NOMO-1 (cell line): Measurements from ENCODE around the gene TEAD1.

Source experiments
- DNase-seq, 2 experiments: peaks; one replicate each; lab custom pipeline; 2025; ENCODE audit not compliant: unreplicated experiment in 2 of 2; lab: John Stamatoyannopoulos, UW

Gene TEAD1

DNA sequence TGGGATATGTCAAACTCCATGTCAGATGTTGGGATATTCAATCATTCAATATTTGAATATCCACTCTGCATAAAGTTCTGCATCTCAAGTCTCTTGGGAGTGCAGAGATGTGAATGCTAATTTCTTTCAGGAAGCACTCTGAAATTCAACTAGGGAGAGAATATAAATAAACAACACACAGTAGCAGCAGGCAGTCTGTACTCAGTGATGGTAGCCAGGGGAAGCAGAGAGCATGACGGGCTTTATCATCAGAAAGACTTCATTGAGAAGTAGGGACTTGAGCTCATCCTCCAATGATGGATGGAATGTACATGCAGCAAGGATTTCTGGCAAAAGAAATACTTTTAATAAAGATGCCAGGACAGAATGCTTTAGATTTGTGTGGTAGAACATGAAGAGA lies 9.8 kb upstream of the TEAD1 start:
- DNase-seq, result no peak

DNA sequence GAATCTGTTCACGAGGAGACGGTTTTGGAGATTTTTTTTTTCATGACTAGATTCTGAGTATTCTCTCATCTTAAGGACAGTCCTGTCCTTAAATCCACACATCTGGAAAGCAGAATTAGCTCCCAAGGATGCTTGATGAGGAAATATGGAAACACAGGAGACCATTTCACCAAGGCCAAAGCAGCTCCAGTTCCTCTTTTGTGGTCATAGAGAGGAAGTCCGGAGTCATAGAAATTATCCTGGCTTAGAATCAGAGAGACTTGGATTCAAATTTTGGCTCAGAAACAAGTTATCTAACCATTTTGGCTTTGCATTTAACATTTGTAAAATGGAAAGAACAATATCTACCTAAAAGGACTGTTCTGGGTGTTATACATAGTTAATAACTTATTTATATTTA lies 7.3 kb upstream of the TEAD1 start:
- DNase-seq, result peak; percentile 27 to 42

DNA sequence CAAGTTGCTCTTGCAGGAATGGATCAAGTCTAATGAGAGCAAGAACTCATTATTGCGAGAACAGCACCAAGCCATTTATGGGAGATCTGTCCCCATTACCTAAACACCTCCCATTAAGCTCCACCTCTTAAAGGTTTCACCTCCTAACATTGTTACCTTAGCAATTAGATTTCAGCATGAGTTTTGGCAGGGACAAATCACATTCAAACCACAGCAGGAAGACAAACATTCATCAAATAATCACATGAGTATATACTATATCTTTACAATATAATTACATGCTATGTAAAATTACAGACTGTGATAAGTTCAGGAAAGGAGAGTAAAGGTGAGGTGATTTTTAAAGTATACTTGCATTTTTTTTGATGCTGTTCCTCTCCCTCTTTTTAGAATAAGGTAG lies 6.6 kb upstream of the TEAD1 start:
- DNase-seq, result no peak

DNA sequence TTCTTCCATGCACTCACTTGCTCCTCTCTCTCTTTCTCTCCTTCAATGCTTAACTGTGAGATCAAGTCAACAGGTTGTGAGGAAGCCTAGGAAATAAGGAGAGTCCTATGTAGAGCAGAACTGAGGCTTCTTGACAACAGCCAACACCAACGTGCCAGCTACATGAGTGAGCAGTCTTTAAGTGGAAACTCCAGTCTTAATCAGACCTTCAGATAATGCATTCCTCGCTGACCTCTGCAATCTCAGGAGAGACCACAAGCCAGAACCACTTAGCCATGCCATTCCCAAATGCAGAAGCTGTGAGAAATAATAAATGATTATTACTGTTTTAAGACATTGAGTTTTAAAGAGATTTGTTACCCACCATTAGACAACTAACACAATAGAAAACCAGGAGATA lies 6.1 kb upstream of the TEAD1 start:
- DNase-seq, result no peak

DNA sequence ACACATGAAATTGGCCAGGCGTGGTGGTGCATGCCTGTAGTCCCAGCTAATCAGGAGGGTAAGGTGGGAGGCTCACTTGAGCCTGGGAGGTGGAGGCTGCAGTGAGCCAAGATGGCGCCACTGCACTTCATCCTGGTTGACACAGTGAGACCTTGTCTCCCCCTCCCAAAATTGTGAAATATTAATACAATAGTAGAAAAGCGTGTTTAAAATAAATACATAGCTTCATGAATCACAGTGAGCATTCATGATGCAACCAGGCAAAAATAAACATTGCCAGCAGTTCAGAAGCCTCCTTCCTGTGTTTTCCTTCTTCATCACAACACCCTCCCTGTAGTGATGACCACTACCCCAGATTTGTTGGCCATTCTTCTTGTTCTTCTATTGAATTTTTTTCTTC lies 4.3 kb upstream of the TEAD1 start:
- no peak for DNase-seq

DNA sequence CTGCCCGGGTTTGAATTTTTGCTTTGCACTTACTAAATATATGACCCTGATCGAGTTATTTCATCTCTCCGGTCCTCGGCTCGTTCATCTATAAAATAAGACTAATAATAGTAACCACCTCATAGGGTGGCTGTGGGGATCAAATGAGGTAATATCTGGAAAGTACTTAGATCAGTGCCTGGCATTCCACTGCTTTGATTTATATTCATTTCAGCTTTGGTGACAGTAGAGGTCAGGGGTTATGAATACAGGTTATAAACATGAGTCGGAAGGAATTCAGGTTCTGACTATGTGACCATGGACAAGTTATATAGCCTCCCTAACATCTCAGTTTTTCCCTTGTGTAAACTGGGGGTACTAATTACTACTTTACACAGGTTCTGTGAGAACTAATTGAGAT lies 2.9 kb upstream of the TEAD1 start:
- DNase-seq, result no peak

DNA sequence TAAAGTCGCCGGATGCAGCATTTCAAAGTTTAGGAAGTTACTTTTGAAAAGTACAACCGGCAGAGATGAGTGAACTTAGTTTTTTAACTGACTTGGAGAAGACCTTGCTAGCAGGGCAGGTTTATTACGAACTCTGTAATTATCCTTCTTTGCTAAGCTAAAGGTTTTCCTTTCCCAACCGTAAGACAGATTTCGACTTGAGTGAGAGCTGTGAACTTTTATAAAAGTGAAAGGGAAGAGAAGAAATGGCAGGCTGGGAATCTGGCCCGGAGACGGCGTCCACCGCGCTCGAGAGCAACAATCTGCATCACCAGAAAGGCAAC lies 659 bp upstream of the TEAD1 start:
- DNase-seq, result no peak

DNA sequence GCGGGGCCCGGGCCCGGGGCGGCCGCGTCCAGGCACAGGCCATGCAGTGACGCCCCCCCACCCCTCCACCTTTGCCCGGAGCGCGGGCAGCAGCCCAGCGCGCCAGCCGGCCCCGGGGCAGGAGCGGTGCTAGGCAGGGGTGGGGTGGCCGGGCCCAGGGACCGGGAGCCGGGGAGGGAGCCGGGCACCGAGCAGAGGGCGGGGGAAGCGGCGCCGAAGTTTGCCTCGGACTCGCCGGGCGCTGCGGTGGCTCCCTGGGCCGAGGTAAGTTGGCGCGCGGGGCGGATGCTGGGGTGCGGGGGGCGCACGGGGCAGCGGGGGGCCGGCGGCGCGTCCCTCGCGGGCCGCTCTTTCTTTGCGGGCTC lies 332 bp downstream of the TEAD1 start:
- peak in 1 of 2 experiments; percentile 25 for DNase-seq

DNA sequence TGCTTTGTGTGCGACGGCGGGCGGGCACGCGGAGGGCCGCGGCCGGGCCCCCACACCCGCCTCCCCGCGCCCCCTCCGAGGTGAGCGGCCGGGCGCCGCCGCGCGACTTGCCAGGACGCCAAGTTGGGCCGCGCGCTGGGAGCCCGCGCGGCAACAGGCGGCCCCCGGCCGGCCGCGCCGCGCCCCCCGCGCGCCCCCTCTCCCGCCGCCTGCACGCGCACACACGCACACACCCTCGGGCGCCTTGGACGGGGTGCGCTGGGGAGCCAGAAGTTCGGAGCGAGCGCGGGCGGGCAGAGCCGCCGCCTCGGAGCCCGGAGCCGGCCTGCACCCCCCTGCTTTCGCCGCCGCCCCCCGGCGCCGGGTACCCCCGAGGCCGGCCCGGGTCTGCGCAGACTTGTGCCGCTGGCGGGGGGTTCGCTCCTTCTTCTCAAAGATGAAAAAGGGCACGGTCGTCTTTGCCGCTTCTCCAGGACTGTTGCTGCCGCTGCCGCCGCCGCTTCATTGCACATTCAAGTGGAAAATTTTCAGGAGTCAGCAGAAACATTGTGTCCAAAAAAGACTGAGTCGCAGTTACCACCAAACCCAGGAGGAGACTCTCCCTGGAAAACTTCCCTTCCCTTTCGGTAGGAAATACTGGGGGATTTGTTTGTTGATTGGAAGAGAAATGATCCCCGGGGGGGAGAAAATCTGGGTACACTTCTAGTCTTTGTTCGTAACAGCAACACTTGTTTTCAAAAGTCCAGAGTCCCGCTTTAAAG lies 895 bp downstream of the TEAD1 start:
- no peak for DNase-seq

DNA sequence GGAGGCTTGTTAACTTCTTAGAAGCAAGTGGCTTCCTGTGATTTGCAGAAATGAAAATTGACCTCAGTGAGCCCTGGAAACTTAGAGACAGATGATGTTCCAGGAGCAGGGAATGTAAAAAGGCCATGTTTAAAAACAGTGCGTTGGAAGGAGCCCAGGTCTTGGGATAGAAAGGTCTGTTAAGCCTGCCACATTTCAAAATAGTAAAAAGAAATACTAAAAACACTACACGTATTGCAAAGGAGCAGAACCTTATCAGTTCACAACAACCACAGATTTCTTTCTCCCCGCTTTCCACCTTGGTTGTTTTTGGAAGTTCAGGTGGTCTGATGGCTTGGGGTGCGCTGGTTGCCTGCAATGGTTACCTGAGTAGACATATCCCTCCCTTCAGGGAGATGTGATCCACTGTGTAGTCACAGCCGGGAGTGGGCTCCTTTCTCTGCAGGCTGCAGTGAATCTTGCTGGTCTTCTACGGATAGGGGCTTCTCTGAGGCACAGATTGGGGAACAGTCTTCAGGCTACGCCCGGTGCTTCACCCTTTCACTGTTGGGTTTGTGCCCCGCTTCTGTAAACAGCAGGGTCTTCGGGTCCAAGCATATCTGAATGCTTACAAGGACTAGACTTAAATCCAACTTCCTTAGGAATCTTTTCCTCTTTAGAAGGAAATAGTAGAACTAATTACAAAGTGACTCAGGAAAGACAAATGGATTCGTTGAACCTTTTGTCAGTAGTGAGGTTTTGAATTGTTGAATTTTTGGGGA lies 1.9 kb downstream of the TEAD1 start:
- no peak for DNase-seq

DNA sequence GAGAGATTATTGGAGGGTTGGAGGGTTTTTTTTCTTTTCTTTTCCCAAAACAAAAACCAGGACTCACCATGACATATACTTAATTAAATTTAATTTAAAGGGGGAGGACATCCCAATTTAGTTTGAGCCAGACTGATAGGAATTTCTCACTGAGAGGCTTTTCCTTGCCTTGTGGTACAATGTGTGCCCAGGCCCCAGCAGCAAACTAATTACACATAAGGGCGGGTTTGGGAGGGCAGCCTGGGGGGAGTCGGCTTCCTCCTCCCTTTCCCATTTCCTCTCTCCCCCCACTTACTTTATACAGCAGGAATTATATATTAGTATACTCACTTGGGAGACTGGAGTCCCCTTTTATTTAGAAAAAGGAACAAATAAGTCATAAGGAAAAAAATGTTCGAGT lies 2.9 kb downstream of the TEAD1 start:
- DNase-seq, result no peak

DNA sequence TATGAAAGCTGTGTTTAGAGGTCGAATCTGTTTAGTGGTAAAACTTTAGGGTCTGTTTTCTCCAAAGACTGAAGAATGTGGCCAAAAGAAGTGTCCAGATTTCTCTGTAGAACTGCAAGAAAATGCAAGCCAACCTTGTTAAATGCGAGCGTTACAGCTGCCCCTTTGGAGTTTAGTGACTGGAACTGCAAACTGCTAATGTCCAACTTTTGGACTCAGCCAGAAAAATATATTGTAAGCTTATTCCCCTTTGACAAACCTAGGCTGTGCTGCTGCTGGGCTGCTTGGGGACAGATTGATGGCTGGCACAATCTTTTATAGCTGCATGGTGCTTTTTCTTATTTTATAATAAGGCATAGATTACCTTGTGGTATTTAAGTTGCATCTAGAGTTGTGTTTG lies 3.9 kb downstream of the TEAD1 start:
- DNase-seq, result no peak

DNA sequence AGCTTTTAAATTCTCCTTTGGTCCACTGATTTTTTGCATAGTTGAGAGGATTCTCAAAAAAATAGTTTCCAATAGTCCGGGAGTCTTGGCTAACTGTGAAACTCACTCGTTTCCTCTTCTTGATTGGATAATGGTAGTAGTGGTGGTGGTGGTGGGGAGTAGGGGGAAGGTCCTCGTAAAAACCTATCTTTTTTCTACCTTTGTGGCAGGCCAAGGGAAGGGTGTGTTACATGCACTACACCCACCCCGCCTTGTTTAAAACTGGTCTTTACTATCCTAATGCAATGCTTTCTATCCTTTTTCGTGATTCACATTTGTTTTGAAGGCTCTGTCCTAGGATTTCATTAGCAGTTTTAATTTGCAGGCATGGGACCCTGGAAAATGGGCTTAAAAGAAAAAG lies 4.8 kb downstream of the TEAD1 start:
- no peak for DNase-seq

DNA sequence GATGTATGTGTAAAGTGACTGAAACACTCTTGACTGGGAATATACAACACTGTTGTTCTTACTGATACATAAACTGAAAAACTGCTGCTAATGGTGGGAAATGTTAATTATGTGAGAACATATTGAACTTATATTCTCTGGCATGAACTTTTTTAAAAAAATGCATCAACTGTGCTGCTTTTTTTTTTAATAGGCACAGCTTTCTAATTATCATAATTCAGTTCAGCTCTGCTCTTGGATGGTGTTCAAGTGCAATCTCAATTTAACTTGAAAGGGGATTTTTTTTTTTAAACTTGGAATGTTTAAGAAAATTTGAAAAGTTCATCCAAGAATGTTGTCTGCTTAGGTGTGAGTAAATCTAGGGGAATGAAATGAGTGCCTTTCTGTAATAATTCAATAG lies 5.2 kb downstream of the TEAD1 start:
- no peak for DNase-seq

DNA sequence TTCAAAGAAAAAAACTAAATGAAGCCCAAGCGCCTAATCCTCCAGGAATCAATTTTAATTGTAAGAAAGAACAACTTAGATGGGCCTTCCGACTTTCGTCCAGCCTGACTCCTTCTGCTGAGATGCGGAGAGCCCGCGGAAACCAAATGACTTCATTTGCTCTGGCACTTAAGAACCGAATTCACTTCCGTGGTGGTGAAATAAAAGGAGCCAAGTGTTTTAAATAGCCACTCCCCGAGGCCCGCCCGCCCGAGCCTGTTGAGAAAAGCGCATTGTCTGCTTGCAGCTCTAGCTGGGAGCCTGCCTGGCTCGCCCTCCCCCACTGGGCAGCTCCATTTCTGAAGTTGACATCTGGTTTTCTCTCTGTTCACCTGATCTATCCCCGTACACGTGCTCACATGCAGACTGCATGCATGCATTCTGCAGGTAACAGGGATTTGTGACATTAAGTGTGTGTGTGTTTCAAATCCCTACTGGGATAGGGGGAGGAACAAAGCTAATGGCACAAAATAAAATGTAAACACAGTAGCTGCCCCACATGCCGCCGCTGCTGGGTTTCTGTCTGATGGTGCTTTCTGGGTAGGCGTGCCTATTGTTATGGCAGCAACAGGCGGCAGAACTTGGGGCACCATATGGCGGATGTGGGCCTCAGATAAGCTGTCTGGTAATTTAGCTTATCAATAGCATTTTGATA lies 6.2 kb downstream of the TEAD1 start:
- no peak for DNase-seq

DNA sequence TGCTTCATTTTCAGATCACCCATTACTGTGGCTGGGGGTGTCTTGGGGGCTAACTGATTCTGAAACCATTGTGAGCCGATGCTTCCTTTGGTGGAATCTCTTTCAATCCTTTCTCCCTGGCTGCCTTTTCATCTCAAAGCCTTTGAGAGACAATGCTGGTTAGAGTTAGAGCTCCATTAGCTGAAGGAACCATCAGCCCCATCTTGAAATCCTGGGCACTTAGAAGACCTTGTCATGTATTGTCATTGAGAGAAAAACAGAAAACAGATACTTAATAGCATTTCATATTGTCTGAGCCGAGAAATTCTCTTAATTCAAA lies 6.7 kb downstream of the TEAD1 start:
- DNase-seq, result no peak

DNA sequence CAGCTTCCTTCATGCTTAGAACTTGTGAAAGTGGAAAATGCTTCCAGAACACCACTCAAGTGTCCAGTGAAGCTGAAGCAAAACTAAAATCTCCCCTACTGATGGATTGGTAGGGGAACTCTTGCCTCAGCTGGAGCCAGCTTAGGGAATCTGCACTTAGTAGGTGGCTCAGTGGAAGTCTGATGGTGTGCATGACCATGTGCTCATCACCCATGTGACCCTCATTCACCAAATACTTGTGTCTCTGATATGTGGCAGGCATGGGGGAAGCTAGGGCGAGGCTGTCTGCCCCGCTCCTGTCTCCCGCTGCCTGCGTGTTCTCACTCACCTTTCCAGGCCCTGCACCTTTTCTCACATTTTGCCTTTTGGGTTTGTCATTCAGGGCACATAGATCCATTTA lies 7.2 kb downstream of the TEAD1 start:
- no peak for DNase-seq

DNA sequence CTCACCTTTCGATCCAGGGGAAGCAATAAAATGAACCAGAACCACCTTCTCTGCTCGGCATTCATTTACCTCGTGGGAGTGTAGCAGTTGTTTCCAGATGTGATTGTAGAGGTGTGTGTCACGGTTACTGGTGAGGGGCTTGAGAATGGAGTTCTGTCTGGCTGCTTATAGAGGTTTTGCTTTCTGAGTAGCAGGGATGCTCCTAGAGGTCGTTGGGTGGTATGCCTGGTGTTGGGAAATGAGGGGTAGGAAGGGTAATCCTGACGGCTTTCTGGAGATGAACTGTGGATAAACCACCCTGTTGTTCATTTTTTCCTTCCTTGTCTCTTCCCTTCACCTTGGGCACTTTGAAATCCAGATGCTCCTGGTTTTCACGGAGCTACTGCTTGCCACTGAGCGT lies 8.1 kb downstream of the TEAD1 start:
- DNase-seq, result no peak

DNA sequence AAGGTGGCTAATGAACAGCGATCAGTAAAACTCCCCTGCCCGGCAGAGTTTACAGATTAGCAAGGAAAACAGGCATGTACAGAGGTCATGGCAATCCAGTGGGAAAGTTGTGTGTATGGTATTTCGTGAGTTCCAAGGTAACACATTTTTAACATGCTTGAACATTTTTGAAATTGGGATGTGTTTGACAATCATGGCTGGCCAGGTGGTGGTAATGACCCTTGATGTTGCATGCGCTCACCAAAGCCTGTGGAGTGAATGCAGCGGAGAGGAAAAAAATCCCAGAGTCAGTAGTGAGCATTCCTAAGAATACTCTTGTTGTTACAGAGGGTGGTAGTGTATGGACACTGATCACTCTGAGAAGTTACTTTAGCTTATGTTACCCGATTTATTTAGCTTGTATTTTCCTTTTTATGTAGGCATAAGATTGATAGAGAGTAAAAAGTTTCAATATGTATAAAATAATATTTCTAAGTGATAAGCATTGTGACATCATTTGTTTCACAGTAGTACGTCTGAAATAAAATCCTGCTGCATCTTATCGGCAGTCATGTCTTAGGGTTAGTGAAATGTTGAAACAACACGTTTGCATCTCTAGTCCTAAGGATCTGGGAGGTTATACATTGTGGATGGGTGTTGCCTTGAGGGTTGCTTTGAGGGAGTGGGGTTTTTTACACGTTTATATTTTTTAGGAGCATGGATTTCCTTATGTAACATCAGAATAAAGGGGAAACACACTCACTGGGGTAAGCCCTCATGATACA lies 8.7 kb downstream of the TEAD1 start:
- no peak for DNase-seq

DNA sequence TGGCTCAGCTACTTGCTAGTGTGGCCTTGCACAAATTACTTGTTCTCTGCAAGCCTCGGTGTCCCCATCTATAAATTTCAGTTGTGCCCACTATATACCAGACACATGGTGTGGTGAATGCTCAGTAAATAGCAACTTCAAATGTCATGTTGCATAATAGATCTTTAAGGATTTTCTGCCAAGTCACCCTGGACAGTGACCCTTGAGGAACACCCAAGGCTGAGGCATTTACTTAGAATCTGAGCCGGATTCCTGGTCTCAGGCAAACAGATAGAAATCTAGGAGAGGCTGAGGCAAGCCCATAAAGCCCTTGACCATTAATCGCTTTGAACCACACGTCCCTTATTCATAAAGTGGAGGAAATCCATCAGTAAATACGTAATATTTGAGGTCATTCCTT lies 9.7 kb downstream of the TEAD1 start:
- DNase-seq, result peak in 1 of 2 experiments; percentile 1

DNA sequence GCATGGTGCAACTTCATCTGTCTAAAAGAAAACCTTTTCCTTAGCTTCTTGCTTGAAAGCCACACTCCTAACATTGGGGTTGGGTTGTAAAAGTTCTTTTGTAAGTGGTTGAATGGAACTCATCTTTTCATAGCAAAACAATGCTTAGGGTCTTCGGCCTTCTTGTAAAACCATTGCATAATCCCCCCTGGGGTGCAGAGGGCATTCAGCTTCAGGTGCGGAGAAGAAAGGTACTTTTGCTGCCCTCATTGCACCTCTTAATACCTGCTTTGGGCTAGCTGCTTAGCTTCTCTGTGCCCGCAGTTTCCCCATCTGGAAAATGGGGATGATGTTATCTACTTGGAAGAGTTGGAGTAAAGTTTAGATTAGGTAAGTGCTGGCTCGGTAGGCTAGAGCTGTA lies 10.1 kb downstream of the TEAD1 start:
- no peak for DNase-seq

DNA sequence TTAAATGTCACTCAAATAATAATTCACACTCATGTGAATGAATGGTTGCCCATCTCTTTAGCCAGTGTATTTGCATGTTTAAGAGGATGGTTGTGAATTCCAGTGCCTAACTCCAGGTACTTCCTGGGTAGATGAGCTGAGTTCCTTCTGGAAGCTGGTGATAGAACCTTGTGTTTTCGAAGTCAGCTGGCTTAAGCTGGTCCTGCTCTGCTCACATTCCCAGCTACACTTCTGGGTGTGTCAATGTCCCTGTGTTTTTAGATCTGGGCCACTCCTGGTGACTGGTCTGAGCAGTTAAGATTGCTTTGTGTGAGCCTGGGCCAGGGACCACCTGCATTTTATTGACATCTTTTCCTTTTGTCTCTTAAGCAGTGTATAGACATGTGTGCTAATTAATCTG lies 10.6 kb downstream of the TEAD1 start:
- DNase-seq, result no peak
